Measurements from ENCODE around the gene HLA-B.

Gene HLA-B

DNA sequence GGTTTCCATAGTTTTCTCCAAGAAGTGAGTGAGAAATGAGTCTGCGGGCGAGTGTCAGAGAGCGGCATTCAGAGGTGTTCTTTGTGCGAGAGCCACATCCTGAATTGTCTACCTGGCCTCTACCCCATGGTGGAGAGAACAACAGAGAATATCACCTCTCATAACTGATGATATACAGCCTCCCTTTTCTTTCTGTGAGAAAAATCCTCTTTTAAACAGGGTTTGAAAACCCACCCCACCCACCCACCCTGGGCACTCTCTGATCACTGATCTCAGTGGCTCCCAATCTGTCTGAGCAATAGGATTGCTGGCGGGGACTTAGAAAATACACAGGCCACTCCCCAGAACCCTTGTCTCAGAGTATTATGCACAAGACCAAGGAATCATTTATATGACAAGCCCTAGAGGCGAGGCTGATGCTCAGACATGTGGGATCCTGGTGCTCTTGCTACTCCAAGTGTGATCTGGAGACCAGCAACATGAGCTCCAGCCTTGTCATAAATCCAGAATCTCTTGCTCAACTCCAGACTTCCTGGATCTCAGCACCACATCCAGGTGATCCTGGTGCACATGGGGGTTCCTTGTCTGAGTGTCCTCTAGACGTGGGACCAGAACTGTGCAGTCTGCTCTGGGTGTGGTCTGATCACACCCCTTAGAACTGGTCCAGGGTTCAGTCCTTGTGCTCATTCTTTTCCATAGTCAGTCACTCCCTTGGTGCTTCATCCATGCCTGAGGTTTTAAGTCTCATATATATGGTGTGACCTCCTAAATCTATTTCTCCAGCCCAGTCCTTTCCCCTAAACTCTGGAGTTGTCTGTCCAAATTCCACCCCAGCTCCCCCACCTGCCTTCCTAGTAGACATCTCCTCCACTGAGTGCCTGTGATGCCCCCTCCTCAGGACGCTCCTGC is 5.3 kb downstream of the HLA-B start:
- Histone ChIP-seq H3K4me2 (ENCODE audit: low read length) (no peak overlapping the region), H3K9ac (ENCODE audit: low read length) (no peak overlapping the region), H3K36me3 (ENCODE audit: insufficient read depth, low read length) (no peaks in the 10 kb centered on the region), H3K27ac (ENCODE audit: low read depth, low read length, poor library complexity, severe bottlenecking) (no peak overlapping the region), H4K20me1 (ENCODE audit: insufficient read depth, low read length) (no peaks in the 10 kb centered on the region), H3K27me3 (ENCODE audit: insufficient read depth, low read length) (no peaks in the 10 kb centered on the region), H3K79me2 (ENCODE audit: insufficient read depth, low read length) (no peaks in the 10 kb centered on the region), H3K4me3 (ENCODE audit: low read depth, low read length, poor library complexity, severe bottlenecking) (no peak overlapping the region), H3K9me2 (ENCODE audit: low read depth, low read length) (no peaks in the 10 kb centered on the region), H3K4me1 (ENCODE audit: insufficient read depth, low read length, severe bottlenecking) (peaks cover 6% of the 10 kb centered on the region), H2AFZ (ENCODE audit: low read length) (no peak overlapping the region), H3F3A (ENCODE audit: insufficient read depth, low read length) (no peaks in the 10 kb centered on the region), H3K9me3 (ENCODE audit: low read length) (no peaks in the 10 kb centered on the region)
- TF ChIP-seq CTCF (IDR thresholded peaks at IDR 0.05; ENCODE audit: low read length) (no peak), EZH2 (IDR thresholded peaks at IDR 0.05; ENCODE audit: borderline replicate concordance, low read length) (no peak)

DNA sequence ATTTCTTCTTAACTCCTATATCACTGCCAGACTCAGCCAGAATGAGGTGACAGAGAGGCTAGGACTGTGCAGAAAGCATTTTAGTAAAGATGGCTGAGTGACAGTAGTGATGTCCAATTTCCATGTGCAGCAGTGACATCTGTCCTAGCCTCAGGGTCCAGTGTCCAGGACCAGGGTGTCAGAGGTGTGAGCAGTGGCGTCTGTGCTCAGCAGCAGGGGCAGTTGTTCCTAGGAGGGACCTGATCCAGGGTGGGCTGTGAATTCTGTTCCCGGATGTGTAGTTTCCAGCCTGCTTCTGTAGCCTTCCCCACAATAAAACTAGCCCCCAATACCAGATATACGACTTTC is 6.0 kb downstream of the HLA-B start:
- Histone ChIP-seq H3K4me1 (ENCODE audit: insufficient read depth, low read length, severe bottlenecking) (peaks cover 5% of the 10 kb centered on the region), H3K4me3 (ENCODE audit: low read depth, low read length, poor library complexity, severe bottlenecking) (no peak overlapping the region), H3F3A (ENCODE audit: insufficient read depth, low read length) (no peaks in the 10 kb centered on the region), H4K20me1 (ENCODE audit: insufficient read depth, low read length) (no peaks in the 10 kb centered on the region), H2AFZ (ENCODE audit: low read length) (no peak overlapping the region), H3K27me3 (ENCODE audit: insufficient read depth, low read length) (no peaks in the 10 kb centered on the region), H3K79me2 (ENCODE audit: insufficient read depth, low read length) (no peaks in the 10 kb centered on the region), H3K4me2 (ENCODE audit: low read length) (no peak overlapping the region), H3K9me2 (ENCODE audit: low read depth, low read length) (no peaks in the 10 kb centered on the region), H3K36me3 (ENCODE audit: insufficient read depth, low read length) (no peaks in the 10 kb centered on the region), H3K9ac (ENCODE audit: low read length) (no peak overlapping the region), H3K27ac (ENCODE audit: low read depth, low read length, poor library complexity, severe bottlenecking) (no peak overlapping the region), H3K9me3 (ENCODE audit: low read length) (no peaks in the 10 kb centered on the region)
- no peak for TF ChIP-seq CTCF (IDR thresholded peaks at IDR 0.05; ENCODE audit: low read length)
- TF ChIP-seq EZH2 (IDR thresholded peaks at IDR 0.05; ENCODE audit: borderline replicate concordance, low read length): no peak

DNA sequence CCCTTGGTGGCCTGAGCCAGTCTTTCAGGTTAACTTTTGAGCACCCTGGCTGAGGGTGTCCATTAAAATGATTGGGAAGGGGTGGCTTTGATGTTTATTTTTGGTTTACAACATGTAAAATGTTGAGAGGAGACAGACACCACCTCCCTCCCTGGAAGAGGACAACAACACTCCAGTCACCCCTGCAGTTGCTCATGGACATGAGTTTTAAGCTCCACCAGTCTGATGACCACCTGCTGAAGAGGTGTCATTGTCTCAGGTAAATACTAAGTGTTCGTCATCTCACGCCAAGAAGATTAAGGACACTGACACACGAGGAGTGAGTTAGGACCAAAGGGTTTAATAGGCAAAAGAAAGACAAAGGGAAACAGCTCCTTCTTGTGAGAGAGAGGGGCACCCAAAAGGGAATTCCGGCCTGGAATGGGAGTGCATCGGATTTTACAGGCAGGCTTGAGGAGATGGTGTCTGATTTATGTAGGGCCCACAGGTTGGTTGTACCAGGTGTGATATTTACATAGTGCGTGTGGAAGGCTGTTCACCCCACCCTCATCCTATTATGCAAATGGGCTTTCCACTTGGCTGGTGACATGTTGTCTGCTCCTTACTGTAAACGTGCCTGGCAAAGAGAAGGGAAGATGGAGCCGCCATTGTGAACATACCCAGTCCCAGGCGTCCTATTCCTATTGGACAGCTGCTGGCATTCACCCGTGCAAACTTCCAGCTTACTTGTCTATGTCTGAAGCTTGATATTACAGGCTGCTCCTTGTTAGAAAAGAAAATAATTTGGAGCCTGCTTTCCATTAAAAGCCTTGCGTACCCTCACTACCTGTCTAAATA is 6.6 kb downstream of the HLA-B start:
- no peak overlapping the region for H3K4me2 ChIP-seq (ENCODE audit: low read length)
- H3K4me1 ChIP-seq (ENCODE audit: insufficient read depth, low read length, severe bottlenecking): peaks cover 3% of the 10 kb centered on the region
- no peak overlapping the region for H3K9ac ChIP-seq (ENCODE audit: low read length)
- no peak overlapping the region for H3K27ac ChIP-seq (ENCODE audit: low read depth, low read length, poor library complexity, severe bottlenecking)
- no peaks in the 10 kb centered on the region for H4K20me1 ChIP-seq (ENCODE audit: insufficient read depth, low read length)
- H3K4me3 ChIP-seq (ENCODE audit: low read depth, low read length, poor library complexity, severe bottlenecking): no peak overlapping the region
- TF ChIP-seq CTCF (IDR thresholded peaks at IDR 0.05; ENCODE audit: low read length): no peak
- no peak for TF ChIP-seq EZH2 (IDR thresholded peaks at IDR 0.05; ENCODE audit: borderline replicate concordance, low read length)
- no peaks in the 10 kb centered on the region for H3K9me3 ChIP-seq (ENCODE audit: low read length)
- H3K27me3 ChIP-seq (ENCODE audit: insufficient read depth, low read length): no peaks in the 10 kb centered on the region
- no peaks in the 10 kb centered on the region for H3F3A ChIP-seq (ENCODE audit: insufficient read depth, low read length)
- no peaks in the 10 kb centered on the region for H3K36me3 ChIP-seq (ENCODE audit: insufficient read depth, low read length)
- no peak overlapping the region for H2AFZ ChIP-seq (ENCODE audit: low read length)
- no peaks in the 10 kb centered on the region for H3K79me2 ChIP-seq (ENCODE audit: insufficient read depth, low read length)
- no peaks in the 10 kb centered on the region for H3K9me2 ChIP-seq (ENCODE audit: low read depth, low read length)

Data from OCI-LY1 (cell line).